ENCODE results near the gene MID1IP1. TPM values are rescaled to one million over a fixed set of nuclear protein-coding genes. Genes with fewer than 3 reads are reported as not detected.

The MID1IP1 gene
- total and polyA plus RNA-seq, 2 donors from 2014 or later, result 21.2 to 76.5 TPM

- intact Hi-C loops (cut with DNase I), result no loop called here
- no peak for TF ChIP-seq CTCF (IDR thresholded peaks at IDR 0.05; ENCODE audit: borderline replicate concordance, extremely low read depth, insufficient read depth)
- DNase-seq (no peak), FAIRE-seq (no peak)
- Histone ChIP-seq H3K9me3 (ENCODE audit: control insufficient read depth in 2 of 3, insufficient read depth in 1 of 3, low read length in 3 of 3) (no peaks in the 10 kb centered on the region), H3K36me3 (ENCODE audit: control insufficient read depth in 2 of 3, insufficient read depth in 3 of 3, low read length in 3 of 3) (no peaks in the 10 kb centered on the region), H3K27ac (ENCODE audit: low read depth in 2 of 2, low read length in 2 of 2) (no peak overlapping the region), H3K4me1 (ENCODE audit: control insufficient read depth in 2 of 3, insufficient read depth in 2 of 3, low read depth in 1 of 3, low read length in 3 of 3) (no peaks in the 10 kb centered on the region), H3K27me3 (ENCODE audit: control insufficient read depth, insufficient read depth, low read length) (no peaks in the 10 kb centered on the region), H3K4me3 (ENCODE audit: low read length in 3 of 3) (no peak overlapping the region), H3K9ac (ENCODE audit: low read length in 3 of 3) (no peak overlapping the region)
These were observed 30.7 kb downstream of the MID1IP1 start for GRCh38 chrX:38831949-38832348.

- no peak for TF ChIP-seq CTCF (IDR thresholded peaks at IDR 0.05; ENCODE audit: borderline replicate concordance, extremely low read depth, insufficient read depth)
- no peaks in the 10 kb centered on the region for H3K4me1 ChIP-seq (ENCODE audit: control insufficient read depth in 2 of 3, insufficient read depth in 2 of 3, low read depth in 1 of 3, low read length in 3 of 3)
- no peak overlapping the region for H3K9ac ChIP-seq (ENCODE audit: low read length in 3 of 3)
- FAIRE-seq, result no peak
- H3K27ac ChIP-seq (ENCODE audit: low read depth in 2 of 2, low read length in 2 of 2), result no peak overlapping the region
- no peak overlapping the region for H3K4me3 ChIP-seq (ENCODE audit: low read length in 3 of 3)
- no peaks in the 10 kb centered on the region for H3K36me3 ChIP-seq (ENCODE audit: control insufficient read depth in 2 of 3, insufficient read depth in 3 of 3, low read length in 3 of 3)
- no peaks in the 10 kb centered on the region for H3K27me3 ChIP-seq (ENCODE audit: control insufficient read depth, insufficient read depth, low read length)
- H3K9me3 ChIP-seq (ENCODE audit: control insufficient read depth in 2 of 3, insufficient read depth in 1 of 3, low read length in 3 of 3), result no peaks in the 10 kb centered on the region
- intact Hi-C loops (cut with DNase I), result no loop called here
- no peak for DNase-seq
These were observed 36.1 kb downstream of the MID1IP1 start for GRCh38 chrX:38837389-38837788.

- Histone ChIP-seq H3K27ac (ENCODE audit: low read depth in 2 of 2, low read length in 2 of 2) (no peak overlapping the region), H3K9ac (ENCODE audit: low read length in 3 of 3) (no peak overlapping the region), H3K36me3 (ENCODE audit: control insufficient read depth in 2 of 3, insufficient read depth in 3 of 3, low read length in 3 of 3) (no peaks in the 10 kb centered on the region), H3K4me3 (ENCODE audit: low read length in 3 of 3) (no peak overlapping the region), H3K4me1 (ENCODE audit: control insufficient read depth in 2 of 3, insufficient read depth in 2 of 3, low read depth in 1 of 3, low read length in 3 of 3) (no peaks in the 10 kb centered on the region), H3K9me3 (ENCODE audit: control insufficient read depth in 2 of 3, insufficient read depth in 1 of 3, low read length in 3 of 3) (no peaks in the 10 kb centered on the region), H3K27me3 (ENCODE audit: control insufficient read depth, insufficient read depth, low read length) (no peaks in the 10 kb centered on the region)
- DNase-seq (no peak), FAIRE-seq (no peak)
- intact Hi-C loops (cut with DNase I), result no loop called here
- no peak for TF ChIP-seq CTCF (IDR thresholded peaks at IDR 0.05; ENCODE audit: borderline replicate concordance, extremely low read depth, insufficient read depth)
These were observed 38.0 kb downstream of the MID1IP1 start for GRCh38 chrX:38839277-38839676.

- intact Hi-C loops (cut with DNase I), result no loop called here
- Histone ChIP-seq H3K4me3 (ENCODE audit: low read length in 3 of 3) (no peak overlapping the region), H3K36me3 (ENCODE audit: control insufficient read depth in 2 of 3, insufficient read depth in 3 of 3, low read length in 3 of 3) (no peaks in the 10 kb centered on the region), H3K9me3 (ENCODE audit: control insufficient read depth in 2 of 3, insufficient read depth in 1 of 3, low read length in 3 of 3) (no peaks in the 10 kb centered on the region), H3K4me1 (ENCODE audit: control insufficient read depth in 2 of 3, insufficient read depth in 2 of 3, low read depth in 1 of 3, low read length in 3 of 3) (no peaks in the 10 kb centered on the region), H3K27ac (ENCODE audit: low read depth in 2 of 2, low read length in 2 of 2) (no peak overlapping the region), H3K9ac (ENCODE audit: low read length in 3 of 3) (no peak overlapping the region), H3K27me3 (ENCODE audit: control insufficient read depth, insufficient read depth, low read length) (no peaks in the 10 kb centered on the region)
- DNase-seq (no peak), FAIRE-seq (no peak)
- no peak for TF ChIP-seq CTCF (IDR thresholded peaks at IDR 0.05; ENCODE audit: borderline replicate concordance, extremely low read depth, insufficient read depth)
These were observed 38.7 kb downstream of the MID1IP1 start for GRCh38 chrX:38839944-38840343.
